ENCODE measurements around the gene ATF7IP.

ATF7IP gene

GRCh38 chr12:14481201-14481600, 115.7 kb downstream of the ATF7IP start:
- no peak for DNase-seq (ENCODE audit: low read depth)

- no peak for DNase-seq (ENCODE audit: low read depth)
Measured at GRCh38 chr12:14482361-14482760, 116.9 kb downstream of the ATF7IP start.

GRCh38 chr12:14482886-14483285, 117.4 kb downstream of the ATF7IP start:
- DNase-seq (ENCODE audit: low read depth): no peak

DNA sequence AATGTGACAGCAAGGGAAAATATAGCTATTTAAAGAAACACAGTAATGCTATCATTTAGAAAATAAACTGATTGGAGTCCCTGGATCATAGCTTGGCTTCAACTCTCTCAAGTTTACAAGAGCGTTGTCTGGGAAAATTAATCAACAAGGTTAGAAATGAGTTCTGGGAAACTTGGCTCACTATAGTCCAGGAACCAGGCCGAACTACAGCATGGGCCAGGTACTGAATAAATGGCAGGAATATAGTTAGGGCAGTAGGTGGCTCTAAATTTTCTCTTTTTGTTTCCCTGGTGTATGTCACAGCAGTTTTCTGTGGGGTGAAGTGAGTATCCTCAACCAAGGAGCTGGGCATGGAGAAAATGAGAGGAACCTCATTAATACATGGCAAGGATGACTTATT, 129.8 kb downstream of the ATF7IP start:
- DNase-seq (ENCODE audit: low read depth): no peak

DNA sequence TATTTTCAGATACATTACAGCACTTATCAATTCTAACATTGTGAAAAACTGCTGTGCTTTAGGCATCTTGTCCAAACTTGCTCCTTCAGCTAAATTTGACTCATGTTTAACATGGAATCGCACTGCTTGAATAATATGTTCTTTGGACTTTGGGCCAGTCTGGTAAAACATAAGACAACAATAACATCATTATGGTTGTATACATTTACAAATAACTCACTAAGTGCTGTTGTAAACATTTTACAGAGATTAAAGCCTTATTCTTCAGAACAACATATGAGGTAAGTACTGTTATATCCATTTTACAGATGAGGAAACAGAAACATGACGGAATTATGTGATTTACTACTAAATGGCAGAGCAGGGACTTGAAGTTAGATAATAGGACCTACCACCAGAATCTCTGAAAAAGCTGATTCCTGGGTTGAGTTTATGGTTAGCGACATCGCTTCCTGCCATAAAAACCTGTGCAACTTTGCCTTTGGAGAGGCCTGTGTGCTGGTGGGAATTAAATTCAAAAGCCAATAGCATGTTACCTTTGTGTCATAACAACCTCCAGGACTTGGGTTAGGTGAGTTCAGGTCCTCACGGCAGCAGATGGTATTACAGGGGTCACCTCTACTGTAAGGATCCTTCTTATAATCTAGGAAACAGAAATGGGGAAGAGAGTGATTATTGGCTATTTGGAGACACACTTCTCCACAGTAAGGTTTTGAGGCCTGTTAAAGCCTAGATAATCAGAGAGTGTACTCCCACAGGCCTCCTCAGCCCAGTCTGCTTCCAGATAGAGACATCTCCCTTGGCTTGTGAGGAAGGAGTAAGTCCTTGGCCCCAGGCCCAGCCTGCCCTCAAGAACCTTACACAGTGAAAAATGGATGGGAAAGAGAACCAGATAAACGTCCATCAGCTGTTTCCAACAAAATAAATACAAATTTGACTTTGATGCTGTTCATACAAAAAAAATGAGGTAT, 140.4 kb downstream of the ATF7IP start:
- no peak for DNase-seq (ENCODE audit: low read depth)

GRCh38 chr12:14510574-14510973, 145.1 kb downstream of the ATF7IP start:
- DNase-seq (ENCODE audit: low read depth): no peak

- no peak for DNase-seq (ENCODE audit: low read depth)
Measured at GRCh38 chr12:14514154-14514842, 148.8 kb downstream of the ATF7IP start.

DNA sequence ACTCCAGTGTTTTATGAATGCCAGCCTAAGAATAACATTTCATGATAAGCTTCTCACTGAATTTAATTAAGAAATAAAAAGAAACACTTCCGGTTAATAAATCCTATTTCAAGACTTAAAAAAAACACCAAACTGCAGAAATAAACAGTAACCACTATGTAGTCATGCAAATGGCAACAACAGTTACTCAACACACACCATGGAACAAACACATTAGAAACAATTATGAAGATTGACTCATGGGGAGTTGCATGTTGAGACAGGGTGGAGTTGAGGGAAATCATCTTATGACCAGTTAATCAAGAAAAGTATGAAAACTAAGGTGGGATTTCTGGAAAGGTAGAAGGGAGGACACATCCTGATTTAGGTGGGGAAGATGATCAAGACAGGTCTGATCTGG, 149.5 kb downstream of the ATF7IP start:
- no peak for DNase-seq (ENCODE audit: low read depth)

DNA sequence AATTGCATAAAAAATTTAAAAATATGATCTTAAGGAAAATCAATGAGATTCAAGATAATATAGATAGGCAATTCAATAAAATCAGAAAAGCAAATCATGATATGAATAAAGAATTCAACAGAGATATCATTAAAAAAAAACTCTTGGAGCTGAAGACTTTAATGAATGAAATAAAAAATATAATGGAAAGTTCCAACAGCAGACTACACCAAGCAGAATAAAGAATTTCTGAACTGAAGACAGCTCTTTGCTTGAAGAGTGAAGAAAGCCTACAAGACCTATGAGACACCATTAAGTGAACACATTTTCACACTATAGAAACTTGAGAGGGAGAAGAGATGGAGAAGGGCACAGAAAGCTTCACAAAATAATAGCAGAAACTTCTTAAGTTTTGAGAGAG, 156.3 kb downstream of the ATF7IP start:
- DNase-seq (ENCODE audit: low read depth): no peak

GRCh38 chr12:14525964-14526363, 160.5 kb downstream of the ATF7IP start:
- no peak for DNase-seq (ENCODE audit: low read depth)

DNA sequence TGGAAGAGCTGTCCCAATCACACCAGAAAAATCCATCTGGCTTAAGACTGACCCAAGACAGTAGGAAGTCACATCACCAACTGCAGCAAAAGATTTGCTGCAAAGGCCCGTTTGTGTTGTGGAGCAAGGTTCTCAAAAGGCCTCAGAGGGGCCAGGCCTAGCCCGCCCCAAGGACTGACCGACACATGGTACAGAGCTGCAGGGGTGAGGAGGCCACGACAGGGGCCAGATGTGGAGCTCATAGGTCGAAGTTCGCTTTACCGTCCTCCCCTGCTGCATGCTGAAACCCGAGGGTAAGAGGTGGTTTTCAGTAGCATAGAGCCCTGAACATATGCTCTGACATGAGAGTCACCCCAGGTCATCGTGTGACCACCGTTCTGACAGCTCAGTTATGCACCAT, 166.7 kb downstream of the ATF7IP start:
- no peak for DNase-seq (ENCODE audit: low read depth)

GRCh38 chr12:14537088-14537487, 171.6 kb downstream of the ATF7IP start:
- DNase-seq (ENCODE audit: low read depth): no peak

DNA sequence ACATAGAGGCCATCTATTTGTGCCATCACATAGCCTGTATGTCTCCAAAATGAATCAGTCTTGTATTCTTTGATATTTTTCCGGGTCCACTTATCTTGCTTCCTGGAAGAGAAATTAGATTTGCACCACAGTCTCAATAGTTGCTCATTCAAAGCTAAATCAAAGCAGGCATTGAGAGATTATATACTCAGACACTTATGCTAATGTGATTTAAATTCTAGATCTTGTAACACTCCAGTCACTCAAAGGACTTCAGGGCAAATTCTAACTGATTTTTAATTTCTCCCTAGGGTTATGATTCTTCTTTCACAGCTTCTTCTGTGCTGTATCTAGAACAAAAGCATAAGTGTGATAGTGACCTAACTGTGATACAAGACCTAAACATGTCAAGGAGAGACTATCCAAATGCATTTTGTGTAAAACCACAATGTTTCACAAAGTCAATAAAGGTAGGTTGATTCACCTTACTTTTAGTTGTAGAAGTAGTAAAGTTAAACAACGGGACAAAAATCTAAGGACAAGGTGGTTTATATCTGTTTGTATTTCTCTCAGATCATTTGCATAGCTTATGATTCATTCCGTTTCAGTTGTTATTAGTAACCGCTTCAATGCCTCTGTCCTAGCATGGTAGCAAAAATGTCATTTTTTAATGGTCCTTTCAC, 175.4 kb downstream of the ATF7IP start:
- no peak for DNase-seq (ENCODE audit: low read depth)

GRCh38 chr12:14545144-14546124, 180.0 kb downstream of the ATF7IP start:
- DNase-seq (ENCODE audit: low read depth): no peak

DNA sequence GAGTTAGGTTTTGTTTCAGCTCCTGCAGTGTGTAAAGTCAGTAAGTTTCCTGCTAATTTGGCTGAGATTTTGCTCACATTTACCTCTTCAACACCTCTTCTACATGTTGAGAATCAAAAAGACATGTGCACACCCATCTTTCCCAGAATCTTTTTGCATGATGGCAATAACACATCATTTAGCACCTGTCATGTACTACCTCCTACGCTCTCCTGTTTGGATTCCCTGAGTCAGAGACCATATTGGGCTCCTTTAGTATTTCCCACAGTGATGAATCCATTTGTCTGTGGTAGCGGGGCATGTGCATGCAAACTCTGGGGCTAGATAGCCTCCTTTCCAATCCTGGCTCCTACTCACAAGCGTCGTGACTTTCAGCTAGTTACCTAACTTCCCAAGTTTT, 182.1 kb downstream of the ATF7IP start:
- no peak for DNase-seq (ENCODE audit: low read depth)

- no peak for DNase-seq (ENCODE audit: low read depth)
Measured at GRCh38 chr12:14548609-14549008, 183.1 kb downstream of the ATF7IP start.
